Calu3 (cell line): ENCODE results near the gene CACNA2D3. TPM values are rescaled to one million over a fixed set of nuclear protein-coding genes. Genes with fewer than 3 reads are reported as not detected.

Experiments used
- BruUV-seq: library from RNA; stranded (reverse); fragments of 400-500 nt; replicated peaks from 2 replicates; lab custom pipeline; 2021; lab: Mats Ljungman, UMichigan
- CTCF ChIA-PET: fragments of 300-600 bp; sonication (Branson Sonifier 250); formaldehyde crosslinking; loops from one replicate; lab custom pipeline; 2022; ENCODE audit warnings: antibody characterized with exemption; lab: Charles Lee
- DNase-seq: peaks from one replicate; pipeline ENCODE4 v3.0.0; 2022
- H3K27ac Mint-ChIP-seq: one replicate; pipeline ENCODE4 v1.8.0; 2022; ENCODE audit warnings: mixed read lengths; ENCODE audit not compliant: unreplicated experiment
- H3K27me3 Mint-ChIP-seq: one replicate; pipeline ENCODE4 v1.8.0; 2022; ENCODE audit warnings: mixed read lengths; ENCODE audit not compliant: unreplicated experiment
- H3K36me3 Mint-ChIP-seq: one replicate; pipeline ENCODE4 v1.8.0; 2022; ENCODE audit warnings: mild to moderate bottlenecking, moderate library complexity, mixed read lengths; ENCODE audit not compliant: insufficient read depth, unreplicated experiment
- H3K4me1 Mint-ChIP-seq: one replicate; pipeline ENCODE4 v1.8.0; 2022; ENCODE audit warnings: mild to moderate bottlenecking, low read depth, mixed read lengths; ENCODE audit not compliant: unreplicated experiment
- H3K4me3 Mint-ChIP-seq: one replicate; pipeline ENCODE4 v1.8.0; 2022; ENCODE audit warnings: mild to moderate bottlenecking, low read depth, moderate library complexity, mixed read lengths; ENCODE audit not compliant: unreplicated experiment
- H3K9me3 Mint-ChIP-seq: one replicate; pipeline ENCODE4 v1.8.0; 2022; ENCODE audit warnings: low read depth, mixed read lengths; ENCODE audit not compliant: unreplicated experiment
- CTCF ChIP-seq: fragments of 200-600 bp; IDR thresholded peaks from one replicate; pipeline ENCODE4 v1.8.0; 2022; ENCODE audit warnings: antibody characterized with exemption; ENCODE audit not compliant: unreplicated experiment
- intact Hi-C: fragments of 100-400 bp; cut with micrococcal nuclease; formaldehyde crosslinking; loops from one replicate; pipeline ENCODE4 v1.10.0; 2022; ENCODE audit not compliant: unreplicated experiment
- total RNA-seq: library from RNA; stranded (reverse); gene quantifications from 2 replicates; pipeline ENCODE4 v1.2.3, GENCODE V29; 2022

CACNA2D3 gene
- total RNA-seq, 1 experiment from 2014 or later = not detected

- Mint-ChIP-seq H3K27ac (no peak overlapping the region), H3K4me3 (no peak overlapping the region), H3K27me3 (no peaks in the 10 kb centered on the region), H3K9me3 (peaks cover 16% of the 10 kb centered on the region), H3K36me3 (no peaks in the 10 kb centered on the region), H3K4me1 (no peaks in the 10 kb centered on the region)
- no TSS peak for BruUV-seq
- TF ChIP-seq CTCF = no peak
- intact Hi-C loops = no loop called here
- CTCF ChIA-PET = no interaction called here
- DNase-seq = no peak
Measured at GRCh38 chr3:55065331-55065730, 943.0 kb downstream of the CACNA2D3 start.

DNA sequence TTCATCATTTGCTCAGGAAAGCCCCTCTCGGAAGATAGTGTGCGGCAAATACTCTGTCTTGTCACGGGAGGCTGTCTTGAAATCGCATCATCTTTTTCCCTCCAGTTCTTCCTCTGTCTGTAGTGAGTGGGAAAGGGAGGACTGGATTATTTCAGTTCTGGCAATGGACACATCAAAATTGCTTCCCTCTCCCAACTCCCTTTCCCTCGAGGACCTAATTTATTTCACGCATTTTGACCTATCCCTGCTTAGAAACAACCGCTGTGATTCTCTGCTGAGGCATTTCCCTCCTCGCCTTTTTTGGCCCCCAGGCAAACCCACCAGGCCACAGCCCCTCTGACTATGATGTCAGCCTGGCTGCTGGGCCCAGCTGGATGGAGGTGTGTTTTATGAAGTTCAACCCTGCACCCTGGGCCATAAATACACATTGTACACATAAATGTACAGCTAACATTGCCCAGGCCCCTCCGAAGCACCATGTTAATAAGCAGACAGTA is 944.2 kb downstream of the CACNA2D3 start:
- BruUV-seq = no TSS peak
- Mint-ChIP-seq H3K27me3 (no peaks in the 10 kb centered on the region), H3K36me3 (no peaks in the 10 kb centered on the region), H3K4me3 (no peak overlapping the region), H3K27ac (no peak overlapping the region), H3K9me3 (peaks cover 16% of the 10 kb centered on the region), H3K4me1 (no peaks in the 10 kb centered on the region)
- intact Hi-C loops = no loop called here
- TF ChIP-seq CTCF = no peak
- CTCF ChIA-PET = no interaction called here
- DNase-seq = no peak

- TF ChIP-seq CTCF = no peak
- H3K36me3 Mint-ChIP-seq = no peaks in the 10 kb centered on the region
- peaks cover 14% of the 10 kb centered on the region for H3K9me3 Mint-ChIP-seq
- no peaks in the 10 kb centered on the region for H3K27me3 Mint-ChIP-seq
- H3K4me3 Mint-ChIP-seq = no peak overlapping the region
- CTCF ChIA-PET = no interaction called here
- no peak overlapping the region for H3K27ac Mint-ChIP-seq
- H3K4me1 Mint-ChIP-seq = no peaks in the 10 kb centered on the region
- BruUV-seq = no TSS peak
- no peak for DNase-seq
- intact Hi-C loops = no loop called here
Measured at GRCh38 chr3:55069950-55070349, 947.6 kb downstream of the CACNA2D3 start.

DNA sequence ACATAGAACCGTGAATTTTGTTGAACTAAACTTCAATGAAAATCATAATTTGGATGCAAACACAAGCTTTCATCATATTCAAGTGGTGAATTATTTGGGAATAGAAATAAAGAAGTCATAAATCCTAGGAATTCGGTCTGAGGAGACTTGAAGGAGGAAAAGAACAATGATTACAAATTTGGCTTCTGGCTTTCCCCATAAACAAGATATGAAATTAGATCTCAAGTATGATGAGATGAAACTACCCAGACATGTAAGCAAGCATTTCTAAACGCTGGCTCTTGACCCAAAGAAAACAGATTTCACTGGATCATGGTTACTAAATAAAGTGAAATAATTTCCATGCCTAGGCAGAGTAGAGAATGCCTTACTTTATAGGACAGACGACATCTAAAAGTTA is 952.4 kb downstream of the CACNA2D3 start:
- no peaks in the 10 kb centered on the region for H3K36me3 Mint-ChIP-seq
- H3K9me3 Mint-ChIP-seq = peaks cover 14% of the 10 kb centered on the region
- CTCF ChIA-PET = no interaction called here
- no peaks in the 10 kb centered on the region for H3K4me1 Mint-ChIP-seq
- BruUV-seq = no TSS peak
- no peaks in the 10 kb centered on the region for H3K27me3 Mint-ChIP-seq
- no peak overlapping the region for H3K27ac Mint-ChIP-seq
- intact Hi-C loops = no loop called here
- DNase-seq = no peak
- no peak overlapping the region for H3K4me3 Mint-ChIP-seq
- TF ChIP-seq CTCF = no peak
